CD8-positive, alpha-beta memory T cell (primary cell): ENCODE measurements around the gene GZMB. TPM values are rescaled to one million over a fixed set of nuclear protein-coding genes. Genes with fewer than 3 reads are reported as not detected.

Experiments used
- CTCF ChIA-PET: fragments of 350-600 bp; sonication (Branson Sonifier 250); formaldehyde crosslinking; loops from one replicate; lab custom pipeline; 2021; ENCODE audit warnings: antibody characterized with exemption; lab: Charles Lee
- POLR2A ChIA-PET: fragments of 350-600 bp; sonication (Branson Sonifier 250); formaldehyde crosslinking; loops from one replicate; lab custom pipeline; 2021; ENCODE audit warnings: antibody characterized with exemption; lab: Charles Lee
- DNase-seq, 5 donors: peaks; one replicate each; pipeline versions ENCODE4 v3.0.0 to v3.0.0-alpha.2; 2020 to 2022; ENCODE audit warnings: mixed read lengths in 1 of 5
- H3K27ac ChIP-seq: one replicate; pipeline ENCODE4 v1.7.0; 2013; ENCODE audit warnings: low read depth, mild to moderate bottlenecking, low read length, moderate library complexity
- H3K27me3 ChIP-seq: 2 replicates; pipeline ENCODE4 v1.7.0; 2013; ENCODE audit warnings: low read length, mild to moderate bottlenecking; ENCODE audit not compliant: insufficient read depth, poor library complexity, severe bottlenecking
- H3K36me3 ChIP-seq: 2 replicates; pipeline ENCODE4 v1.7.0; 2013; ENCODE audit warnings: mild to moderate bottlenecking, low read length, moderate library complexity; ENCODE audit not compliant: insufficient read depth
- H3K4me1 ChIP-seq: 2 replicates; pipeline ENCODE4 v1.7.0; 2013; ENCODE audit warnings: mild to moderate bottlenecking, low read length, moderate library complexity; ENCODE audit not compliant: insufficient read depth
- H3K4me3 ChIP-seq: 2 replicates; pipeline ENCODE4 v1.7.0; 2013; ENCODE audit warnings: mild to moderate bottlenecking, low read length
- H3K9me3 ChIP-seq: 2 replicates; pipeline ENCODE4 v1.7.0; 2013; ENCODE audit warnings: mild to moderate bottlenecking, low read length
- H3K27ac Mint-ChIP-seq, 8 donors: one replicate each; pipeline ENCODE4 v1.8.0; 2020 to 2021; ENCODE audit warnings: mixed read lengths in 8 of 8, mild to moderate bottlenecking in 6 of 8, inconsistent platforms in 3 of 8, moderate library complexity in 3 of 8
- H3K27me3 Mint-ChIP-seq, 2 donors: one replicate each; pipeline ENCODE4 v1.8.0; 2020 to 2021; ENCODE audit warnings: mixed read lengths in 2 of 2, mild to moderate bottlenecking in 1 of 2, moderate library complexity in 1 of 2
- H3K36me3 Mint-ChIP-seq, 3 donors: one replicate each; pipeline ENCODE4 v1.8.0; 2020 to 2021; ENCODE audit warnings: mixed read lengths in 3 of 3, inconsistent platforms in 1 of 3, mild to moderate bottlenecking in 1 of 3
- H3K4me1 Mint-ChIP-seq, 3 donors: one replicate each; pipeline ENCODE4 v1.8.0; 2020 to 2021; ENCODE audit warnings: mixed read lengths in 3 of 3, inconsistent platforms in 1 of 3, mild to moderate bottlenecking in 1 of 3
- H3K4me3 Mint-ChIP-seq, 7 donors: one replicate each; pipeline ENCODE4 v1.8.0; 2020 to 2021; ENCODE audit warnings: mixed read lengths in 7 of 7, mild to moderate bottlenecking in 6 of 7, moderate library complexity in 4 of 7, inconsistent platforms in 2 of 7
- H3K9me3 Mint-ChIP-seq, 5 donors: one replicate each; pipeline ENCODE4 v1.8.0; 2020 to 2022; ENCODE audit warnings: mixed read lengths in 5 of 5, mild to moderate bottlenecking in 3 of 5, moderate library complexity in 2 of 5, inconsistent platforms in 1 of 5
- polyA plus RNA-seq: library from polyadenylated mRNA; unstranded; fragments of 300-500 nt; fragmentation: Illumina TruSeq; gene quantifications from one replicate; pipeline ENCODE4 v1.2.3, GENCODE V29; 2021
- total RNA-seq, 2 experiments: library from RNA; stranded (reverse); gene quantifications; one replicate each; pipeline ENCODE4 v1.2.3, GENCODE V29; 2021

The GZMB gene
- total RNA-seq: 1,000 to 10,000 TPM; 2,724 to 2,866 TPM
- 78.6 TPM for polyA plus RNA-seq

- Mint-ChIP-seq H3K4me1 (peaks cover 24 to 32% (median 28%) of the 10 kb centered on the region in 3 donors), H3K27ac (peak within 1 kb of the TSS; percentile 54 to 99 (median 88)), H3K36me3 (peaks cover 0 to 4% (median 0%) of the 10 kb centered on the region in 3 donors), H3K27me3 (peaks cover 0 to 2% of the 10 kb centered on the region in 2 donors), H3K4me3 (peak within 1 kb of the TSS; percentile 31 to 90 (median 73)), H3K9me3 (no peaks in the 10 kb centered on the region)
- H3K4me1 ChIP-seq: peaks cover 14% of the 10 kb centered on the region
- H3K9me3 ChIP-seq: no peaks in the 10 kb centered on the region
- DNase-seq: peak; percentile 8 to 84 (median 63)
- peak within 1 kb of the TSS; percentile 49 for H3K27ac ChIP-seq
- H3K27me3 ChIP-seq: no peaks in the 10 kb centered on the region
- H3K4me3 ChIP-seq: peak within 1 kb of the TSS; percentile 19
- CTCF ChIA-PET: interaction anchor here (1.0 kb wide), 1 partner anchor 40 kb away, joined by 3 read pairs; no protein-coding TSS in a partner anchor
- POLR2A ChIA-PET: no interaction called here
- no peaks in the 10 kb centered on the region for H3K36me3 ChIP-seq
Observed at GRCh38 chr14:24634158-24634557, at the start of gene GZMB. GZMB (minus strand) TSS chr14:24634190; CDS start chr14:24634160, 30 bp downstream.

GRCh38 chr14:24681056-24681455 is 47.1 kb upstream of the GZMB start:
- H3K4me3 Mint-ChIP-seq: peak overlapping the region in 3 of 7 donors; percentile 53 to 73 (median 55)
- peaks cover 0 to 2% (median 0%) of the 10 kb centered on the region in 5 donors for H3K9me3 Mint-ChIP-seq
- POLR2A ChIA-PET: no interaction called here
- no peak for DNase-seq
- Histone ChIP-seq H3K27ac (no peak overlapping the region), H3K4me3 (no peak overlapping the region), H3K4me1 (peaks cover 29% of the 10 kb centered on the region), H3K9me3 (no peaks in the 10 kb centered on the region), H3K27me3 (no peaks in the 10 kb centered on the region), H3K36me3 (no peaks in the 10 kb centered on the region)
- H3K36me3 Mint-ChIP-seq: no peaks in the 10 kb centered on the region
- peaks cover 47 to 57% (median 51%) of the 10 kb centered on the region in 3 donors for H3K4me1 Mint-ChIP-seq
- CTCF ChIA-PET: interaction anchor here (0.8 to 4.2 kb wide), 2 partner anchors 12 to 73 kb away, joined by 3 to 20 read pairs; no protein-coding TSS in a partner anchor
- no peaks in the 10 kb centered on the region for H3K27me3 Mint-ChIP-seq
- peak overlapping the region in 6 of 8 donors; percentile 15 to 97 (median 91) for H3K27ac Mint-ChIP-seq

- ChIA-PET CTCF (interaction anchor here (4.2 kb wide), 1 partner anchor 12 kb away, joined by 20 read pairs; no protein-coding TSS in a partner anchor), POLR2A (no interaction called here)
- H3K27me3 ChIP-seq: no peaks in the 10 kb centered on the region
- peaks cover 0 to 5% (median 2%) of the 10 kb centered on the region in 5 donors for H3K9me3 Mint-ChIP-seq
- H3K27me3 Mint-ChIP-seq: no peaks in the 10 kb centered on the region
- no peak overlapping the region for H3K27ac ChIP-seq
- H3K9me3 ChIP-seq: no peaks in the 10 kb centered on the region
- peak overlapping the region in 6 of 7 donors; percentile 21 to 86 (median 64) for H3K4me3 Mint-ChIP-seq
- H3K4me3 ChIP-seq: no peak overlapping the region
- peaks cover 29% of the 10 kb centered on the region for H3K4me1 ChIP-seq
- peak overlapping the region in 7 of 8 donors; percentile 13 to 97 (median 91) for H3K27ac Mint-ChIP-seq
- no peaks in the 10 kb centered on the region for H3K36me3 ChIP-seq
- H3K36me3 Mint-ChIP-seq: no peaks in the 10 kb centered on the region
- H3K4me1 Mint-ChIP-seq: peaks cover 50 to 63% (median 56%) of the 10 kb centered on the region in 3 donors
- no peak for DNase-seq
Observed at GRCh38 chr14:24680516-24680915, 46.5 kb upstream of the GZMB start.

- ChIA-PET POLR2A (no interaction called here), CTCF (interaction anchor here (0.8 to 4.2 kb wide), 8 partner anchors 10 to 76 kb away, joined by 3 to 20 read pairs (median 4); partner anchors contain the start of gene GZMH)
- no peaks in the 10 kb centered on the region for H3K27me3 ChIP-seq
- DNase-seq: no peak
- H3K9me3 ChIP-seq: no peaks in the 10 kb centered on the region
- peaks cover 61 to 74% (median 67%) of the 10 kb centered on the region in 3 donors for H3K4me1 Mint-ChIP-seq
- H3K36me3 ChIP-seq: no peaks in the 10 kb centered on the region
- H3K27ac Mint-ChIP-seq: peak overlapping the region; percentile 18 to 100 (median 93)
- no peaks in the 10 kb centered on the region for H3K27me3 Mint-ChIP-seq
- H3K9me3 Mint-ChIP-seq: peaks cover 0 to 5% (median 2%) of the 10 kb centered on the region in 5 donors
- peak overlapping the region; percentile 38 for H3K27ac ChIP-seq
- H3K4me3 Mint-ChIP-seq: peak overlapping the region; percentile 21 to 98 (median 82)
- peaks cover 40% of the 10 kb centered on the region for H3K4me1 ChIP-seq
- no peaks in the 10 kb centered on the region for H3K36me3 Mint-ChIP-seq
- H3K4me3 ChIP-seq: no peak overlapping the region
Observed at GRCh38 chr14:24679248-24679961, 45.4 kb upstream of the GZMB start.

GRCh38 chr14:24678801-24679247 is 44.8 kb upstream of the GZMB start:
- Histone ChIP-seq H3K4me1 (peaks cover 45% of the 10 kb centered on the region), H3K9me3 (no peaks in the 10 kb centered on the region), H3K36me3 (no peaks in the 10 kb centered on the region), H3K27me3 (no peaks in the 10 kb centered on the region), H3K4me3 (peak overlapping the region; percentile 33), H3K27ac (peak overlapping the region; percentile 22)
- Mint-ChIP-seq H3K36me3 (no peaks in the 10 kb centered on the region), H3K27me3 (no peaks in the 10 kb centered on the region), H3K4me3 (peak overlapping the region; percentile 32 to 98 (median 82)), H3K27ac (peak overlapping the region; percentile 64 to 100 (median 93)), H3K9me3 (peaks cover 0 to 5% (median 2%) of the 10 kb centered on the region in 5 donors), H3K4me1 (peaks cover 67 to 80% (median 73%) of the 10 kb centered on the region in 3 donors)
- peak; percentile 62 to 84 (median 75) for DNase-seq
- ChIA-PET POLR2A (no interaction called here), CTCF (interaction anchor here (0.8 to 4.2 kb wide), 8 partner anchors 11 to 75 kb away, joined by 3 to 20 read pairs (median 6); partner anchors contain the start of gene GZMH)

GRCh38 chr14:24677956-24678355 is 44.0 kb upstream of the GZMB start:
- H3K36me3 ChIP-seq: no peaks in the 10 kb centered on the region
- H3K27me3 Mint-ChIP-seq: no peaks in the 10 kb centered on the region
- CTCF ChIA-PET: interaction anchor here (0.8 to 4.2 kb wide), 4 partner anchors 12 to 72 kb away, joined by 5 to 20 read pairs (median 10); partner anchors contain the start of gene GZMH
- H3K27me3 ChIP-seq: no peaks in the 10 kb centered on the region
- H3K9me3 Mint-ChIP-seq: peaks cover 0 to 5% (median 2%) of the 10 kb centered on the region in 5 donors
- no peak overlapping the region for H3K4me3 ChIP-seq
- peaks cover 74 to 88% (median 82%) of the 10 kb centered on the region in 3 donors for H3K4me1 Mint-ChIP-seq
- H3K4me1 ChIP-seq: peaks cover 54% of the 10 kb centered on the region
- POLR2A ChIA-PET: no interaction called here
- H3K27ac ChIP-seq: no peak overlapping the region
- DNase-seq: no peak
- H3K27ac Mint-ChIP-seq: peak overlapping the region in 4 of 8 donors; percentile 60 to 97 (median 92)
- no peaks in the 10 kb centered on the region for H3K9me3 ChIP-seq
- H3K4me3 Mint-ChIP-seq: peak overlapping the region in 4 of 7 donors; percentile 78 to 98 (median 88)
- H3K36me3 Mint-ChIP-seq: no peaks in the 10 kb centered on the region

GRCh38 chr14:24674204-24674970 is 40.4 kb upstream of the GZMB start:
- peak; percentile 30 to 64 (median 41) for DNase-seq
- Histone ChIP-seq H3K36me3 (no peaks in the 10 kb centered on the region), H3K4me1 (peaks cover 60% of the 10 kb centered on the region), H3K9me3 (no peaks in the 10 kb centered on the region), H3K27me3 (no peaks in the 10 kb centered on the region), H3K4me3 (peak overlapping the region; percentile 38), H3K27ac (peak overlapping the region; percentile 38)
- Mint-ChIP-seq H3K27me3 (no peaks in the 10 kb centered on the region), H3K9me3 (peaks cover 0 to 5% (median 2%) of the 10 kb centered on the region in 5 donors), H3K4me1 (peaks cover 68 to 83% (median 82%) of the 10 kb centered on the region in 3 donors), H3K36me3 (no peaks in the 10 kb centered on the region), H3K27ac (peak overlapping the region; percentile 56 to 98 (median 96)), H3K4me3 (peak overlapping the region; percentile 67 to 88 (median 86))
- CTCF ChIA-PET: interaction anchor here (1.1 to 2.9 kb wide), 6 partner anchors 18 to 666 kb away, joined by 3 to 13 read pairs (median 3); partner anchors contain the start of gene GZMB
- POLR2A ChIA-PET: interaction anchor here (1.9 kb wide), 1 partner anchor 18 kb away, joined by 12 read pairs; no protein-coding TSS in a partner anchor
